Hippocampal formation (tissue), 2 donors: ENCODE data around the gene ZNF296.

Experiments used
- DNase-seq, 2 donors: peaks; one replicate each; lab custom pipeline; 2025; lab: John Stamatoyannopoulos, UW

Gene ZNF296

DNA sequence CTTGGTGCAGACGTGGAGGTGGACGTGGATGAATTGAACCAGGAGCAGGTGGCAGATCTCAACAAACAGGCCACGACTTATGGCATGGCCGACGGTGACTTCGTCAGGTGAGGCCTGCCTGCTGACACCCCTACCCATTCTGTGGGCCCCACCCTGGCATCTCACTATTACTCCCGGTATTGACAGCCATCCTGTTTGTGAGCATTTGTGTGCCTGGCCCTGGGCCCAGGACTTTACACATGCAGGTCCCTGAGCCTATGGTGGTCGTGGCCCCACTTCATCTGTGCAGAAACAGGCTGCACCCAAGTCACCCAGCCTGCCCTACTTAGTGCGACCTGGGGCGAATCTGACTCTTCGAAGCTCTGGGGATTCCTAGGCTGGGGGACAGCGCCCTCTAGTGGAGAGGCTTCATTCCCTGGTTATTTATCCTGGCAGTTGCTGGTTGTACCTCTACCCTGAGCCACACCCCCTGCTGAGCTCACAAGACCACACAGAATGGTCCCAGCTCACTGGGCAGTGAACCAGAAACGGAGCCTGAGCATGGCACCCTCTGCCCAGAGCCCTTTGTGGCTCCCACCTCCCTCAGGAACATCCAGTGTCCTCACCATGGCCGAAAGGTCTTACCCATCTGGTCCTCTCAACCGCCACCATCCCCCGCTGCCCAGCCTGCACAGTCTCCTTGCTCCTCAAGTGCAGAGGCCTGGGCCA, 16.9 kb downstream of the ZNF296 start:
- peak; percentile 52 to 74 for DNase-seq

GRCh38 chr19:45058622-45059159, 17.6 kb downstream of the ZNF296 start:
- DNase-seq = no peak

- no peak for DNase-seq
Measured at GRCh38 chr19:45057444-45057843, 18.8 kb downstream of the ZNF296 start.

GRCh38 chr19:45056831-45057230, 19.4 kb downstream of the ZNF296 start:
- no peak for DNase-seq

- DNase-seq = no peak
Measured at GRCh38 chr19:45051929-45052579, 24.2 kb downstream of the ZNF296 start.

DNA sequence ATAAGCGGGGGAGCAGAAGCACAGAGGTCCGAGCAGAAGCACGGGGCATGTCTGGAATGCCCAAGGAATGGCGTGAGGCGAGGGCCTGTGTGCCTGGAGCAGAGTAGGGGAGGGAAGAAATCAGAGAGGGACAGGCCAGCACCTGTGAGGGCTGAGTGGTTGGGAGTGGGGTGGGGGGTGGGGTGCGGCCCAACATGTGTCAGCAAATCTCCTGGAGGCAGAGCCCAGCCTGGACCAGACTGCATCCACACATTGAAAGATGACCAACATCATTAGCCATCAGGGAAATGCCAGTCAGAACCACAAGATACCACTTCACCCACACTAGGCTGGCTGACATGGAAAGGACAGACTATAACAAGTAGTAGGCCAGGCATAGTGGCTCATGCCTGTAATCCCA, 26.2 kb downstream of the ZNF296 start:
- DNase-seq = no peak

GRCh38 chr19:45049073-45049736, 27.1 kb downstream of the ZNF296 start:
- peak in 1 of 2 donors; percentile 20 for DNase-seq

DNA sequence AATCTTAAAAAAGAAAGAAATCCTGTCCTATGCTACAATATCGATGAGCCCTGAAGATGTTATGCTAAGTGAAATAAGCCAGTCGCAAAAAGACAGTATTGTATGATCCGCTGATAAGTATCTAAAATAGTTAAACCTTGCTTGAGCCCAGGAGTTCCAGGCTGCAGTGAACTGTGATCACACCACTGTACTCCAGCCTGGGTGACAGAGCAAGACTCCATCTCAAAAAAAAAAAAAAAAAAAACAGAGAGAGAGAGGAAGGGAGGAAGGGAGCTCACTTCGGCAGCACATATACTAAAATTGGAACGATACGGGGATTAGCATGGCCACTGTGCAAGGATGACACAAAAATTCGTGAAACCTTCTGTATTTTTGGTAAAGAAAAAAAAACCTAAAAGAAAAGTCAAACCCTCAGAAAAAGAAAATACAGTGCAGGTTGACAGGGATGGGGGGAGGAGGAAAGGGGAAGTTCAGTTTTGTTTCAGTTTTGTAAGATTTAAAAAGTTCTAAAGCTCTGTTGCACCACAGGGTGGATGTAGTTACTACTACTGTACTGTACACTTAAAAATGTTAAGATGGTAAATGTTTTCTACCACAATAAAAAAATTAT, 29.0 kb downstream of the ZNF296 start:
- DNase-seq = no peak

DNA sequence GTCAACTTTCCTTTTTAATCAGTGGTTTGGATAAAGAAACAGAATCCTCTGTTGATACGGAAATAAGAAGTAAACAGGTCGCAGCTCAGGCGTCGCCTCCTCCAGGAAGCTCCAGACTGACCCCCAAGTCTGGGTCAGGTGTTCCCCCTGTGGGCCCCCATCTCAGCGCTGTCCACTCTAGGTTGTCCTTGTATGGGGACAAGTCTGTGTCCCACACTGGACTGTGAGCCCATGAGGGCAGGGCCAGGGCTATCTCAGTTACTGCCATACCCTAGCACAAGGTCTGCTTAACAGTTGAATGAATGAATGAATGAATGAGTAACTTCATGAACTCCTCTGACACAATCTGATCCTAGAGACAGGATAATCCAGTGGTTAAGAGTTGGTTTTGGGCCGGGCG, 29.9 kb downstream of the ZNF296 start:
- DNase-seq = no peak

DNA sequence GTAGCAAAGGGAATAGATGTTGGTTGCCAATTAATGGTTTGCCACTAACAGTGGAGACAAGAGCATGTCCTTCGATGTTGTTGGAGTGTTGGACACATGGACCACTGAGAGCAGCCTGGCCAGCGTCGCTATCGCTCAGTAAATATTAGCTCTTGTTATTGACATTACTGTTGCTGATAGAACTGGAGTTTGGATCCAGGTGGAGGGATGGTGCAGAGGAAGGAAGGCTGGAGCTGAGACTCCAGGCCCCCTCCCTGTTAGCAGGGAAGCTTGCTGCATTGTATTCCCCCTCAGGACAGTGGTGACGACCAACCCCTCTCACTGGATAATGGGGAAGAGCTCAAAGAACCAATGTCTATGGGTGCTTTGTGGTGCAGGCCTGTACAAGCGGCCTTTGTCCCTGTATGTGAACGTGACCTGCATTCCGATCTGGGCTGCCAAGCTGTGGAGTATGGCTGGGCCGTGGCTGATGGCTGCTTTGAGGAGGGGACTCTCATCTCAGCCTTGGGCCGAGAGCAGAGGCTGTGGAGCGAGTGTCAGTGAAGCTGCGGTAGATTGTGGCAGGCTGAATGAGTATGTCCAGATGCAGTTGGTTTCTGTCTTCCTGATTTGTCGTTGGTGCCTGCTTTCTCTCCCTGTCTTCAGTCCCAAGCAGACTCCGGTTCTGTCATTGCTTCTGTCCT, 30.5 kb downstream of the ZNF296 start:
- DNase-seq = peak; percentile 83 to 96

GRCh38 chr19:45041125-45041524, 35.2 kb downstream of the ZNF296 start:
- no peak for DNase-seq

- DNase-seq = no peak
Measured at GRCh38 chr19:45040059-45040771, 36.1 kb downstream of the ZNF296 start.

GRCh38 chr19:45038931-45039893, 37.1 kb downstream of the ZNF296 start, which contains the start of gene CLASRP:
CLASRP (plus strand) TSS chr19:45039045; CDS start chr19:45040213, 1,168 bp downstream.
- DNase-seq = peak; percentile 79 to 90

- no peak for DNase-seq
Measured at GRCh38 chr19:45037393-45038169, 38.7 kb downstream of the ZNF296 start.

DNA sequence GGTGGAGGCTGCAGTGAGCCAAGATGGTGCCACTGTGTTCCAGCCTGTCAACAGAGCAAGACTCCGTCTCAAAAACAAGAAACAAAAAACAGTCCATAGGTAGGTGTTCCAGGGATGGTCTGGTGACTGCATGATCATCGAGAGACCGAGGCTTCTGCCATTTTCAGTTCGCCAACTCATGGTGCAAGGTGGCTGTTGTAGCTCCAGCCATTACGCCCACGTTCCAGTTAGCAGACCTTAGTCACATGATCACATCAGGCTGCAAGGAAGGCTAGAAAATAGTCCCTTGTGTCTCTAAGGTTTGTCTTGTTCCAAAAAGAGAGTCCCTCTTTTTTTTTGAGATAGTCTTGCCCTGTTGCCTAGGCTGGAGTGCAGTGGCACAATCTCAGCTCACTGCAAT, 40.5 kb downstream of the ZNF296 start:
- no peak for DNase-seq

DNA sequence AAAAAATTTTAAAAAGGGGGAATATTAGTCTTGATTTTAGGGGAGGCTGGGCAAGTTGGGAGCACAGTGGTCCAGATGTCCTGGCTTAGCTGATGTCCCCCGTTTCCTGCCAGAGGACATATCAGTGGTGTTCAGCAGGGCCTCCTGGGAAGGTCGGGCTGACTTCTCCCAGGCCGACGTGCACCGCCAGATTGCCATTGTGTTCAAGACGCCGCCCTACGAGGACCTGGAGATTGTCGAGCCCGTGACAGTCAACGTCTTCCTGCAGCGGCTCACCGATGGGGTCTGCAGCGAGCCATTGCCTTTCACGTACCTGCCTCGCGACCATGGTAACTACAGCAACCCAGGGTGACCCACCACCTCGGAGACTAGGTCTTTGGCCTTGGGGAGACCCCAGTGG, 43.9 kb downstream of the ZNF296 start:
- DNase-seq = no peak

GRCh38 chr19:45030825-45031224, 45.5 kb downstream of the ZNF296 start:
- DNase-seq = no peak

- DNase-seq = no peak
Measured at GRCh38 chr19:45027371-45027770, 48.9 kb downstream of the ZNF296 start.

GRCh38 chr19:45025264-45025663, 51.0 kb downstream of the ZNF296 start:
- no peak for DNase-seq
